ENCODE measurements around the gene RNF26.

Gene RNF26

DNA sequence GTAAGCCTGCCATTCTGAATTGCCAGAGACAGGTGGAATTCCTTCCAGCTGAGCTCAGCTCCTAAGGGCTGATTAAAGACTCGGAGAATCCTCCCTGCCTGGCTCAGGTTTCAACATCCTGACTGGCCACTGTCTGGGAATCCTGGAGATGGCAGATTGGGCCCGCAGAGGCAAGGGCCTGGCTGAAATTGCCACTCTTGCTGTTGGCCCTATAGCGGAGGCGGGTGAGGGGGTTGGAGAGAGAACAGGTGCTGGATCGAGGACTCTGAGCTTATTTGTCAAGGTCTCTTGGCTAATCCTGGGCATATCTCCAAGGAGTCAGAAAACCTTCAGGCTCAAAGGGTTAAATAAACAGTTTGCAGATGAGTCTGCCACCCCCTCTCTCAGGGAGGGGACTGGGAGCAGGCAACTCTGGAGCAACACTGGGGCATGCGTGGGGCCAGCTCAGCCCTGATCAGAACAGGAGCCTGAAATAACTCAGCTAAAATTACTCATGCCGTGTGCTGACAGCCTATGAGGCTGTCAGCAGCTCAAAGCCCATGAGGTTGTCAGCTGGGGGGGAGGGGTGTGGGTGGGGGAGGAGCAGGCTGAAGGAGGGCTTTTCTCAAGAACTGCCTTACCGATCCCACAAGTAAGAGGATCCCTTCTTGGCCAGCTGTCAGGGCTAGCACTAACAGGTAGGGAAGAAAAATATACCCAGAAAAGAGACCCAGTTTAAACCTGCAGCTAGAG lies 26.9 kb downstream of the RNF26 start:
- H3K9me3 ChIP-seq = no peaks in the 10 kb centered on the region
- peaks cover 20% of the 10 kb centered on the region for H3K4me1 ChIP-seq
- H3K4me3 ChIP-seq = no peak overlapping the region
- no peaks in the 10 kb centered on the region for H3K27me3 ChIP-seq (ENCODE audit: low read depth)
- peaks cover 15% of the 10 kb centered on the region for H3K36me3 ChIP-seq (replicated peaks)
- DNase-seq (ENCODE audit: low spot score in 2 of 2) = peak; percentile 18 to 57
- in situ Hi-C loops (cut with MboI; ENCODE audit: low sequenced_read_pairs) = no loop called here

DNA sequence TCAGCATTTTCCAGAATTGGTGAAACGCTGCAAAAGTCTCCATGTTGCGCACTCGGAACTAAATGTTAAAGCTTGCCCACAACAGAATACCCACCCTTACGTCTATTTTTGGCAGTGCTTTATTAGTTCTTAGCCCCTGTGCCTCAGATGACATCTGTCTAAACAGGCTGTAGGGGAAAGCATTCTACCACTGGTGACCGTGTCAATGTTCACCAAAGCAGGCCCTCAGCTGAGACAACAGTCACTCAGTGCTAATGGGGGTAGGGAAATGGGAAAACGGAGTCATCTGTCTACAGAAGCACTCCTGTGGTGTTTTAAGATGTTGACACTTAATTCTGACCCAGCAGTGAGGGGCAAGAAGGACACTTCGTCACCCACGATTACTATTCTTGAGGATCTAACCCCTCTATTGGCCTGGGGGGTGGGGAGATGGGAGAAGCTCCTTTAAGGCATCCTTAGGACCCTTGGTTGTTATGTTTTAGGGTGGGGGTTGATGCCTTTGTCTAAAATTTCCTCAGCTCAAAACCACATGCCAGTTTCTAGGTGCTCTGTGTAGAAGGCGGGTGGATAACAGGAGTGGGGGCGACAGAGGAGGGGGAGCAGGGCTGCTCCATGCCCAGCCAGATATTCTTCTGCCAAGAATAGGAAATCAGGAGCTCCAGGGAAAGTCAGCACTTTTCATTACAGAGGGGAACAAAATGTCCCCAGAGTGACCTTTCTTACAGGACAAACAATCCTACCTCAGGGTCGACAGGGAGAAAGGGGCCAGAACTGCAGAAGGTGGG lies 27.8 kb downstream of the RNF26 start:
- Histone ChIP-seq H3K36me3 (replicated peaks) (peaks cover 15% of the 10 kb centered on the region), H3K4me1 (peaks cover 15% of the 10 kb centered on the region), H3K4me3 (no peak overlapping the region), H3K9me3 (no peaks in the 10 kb centered on the region), H3K27me3 (ENCODE audit: low read depth) (no peaks in the 10 kb centered on the region)
- in situ Hi-C loops (cut with MboI; ENCODE audit: low sequenced_read_pairs) = no loop called here
- no peak for DNase-seq (ENCODE audit: low spot score in 2 of 2)

DNA sequence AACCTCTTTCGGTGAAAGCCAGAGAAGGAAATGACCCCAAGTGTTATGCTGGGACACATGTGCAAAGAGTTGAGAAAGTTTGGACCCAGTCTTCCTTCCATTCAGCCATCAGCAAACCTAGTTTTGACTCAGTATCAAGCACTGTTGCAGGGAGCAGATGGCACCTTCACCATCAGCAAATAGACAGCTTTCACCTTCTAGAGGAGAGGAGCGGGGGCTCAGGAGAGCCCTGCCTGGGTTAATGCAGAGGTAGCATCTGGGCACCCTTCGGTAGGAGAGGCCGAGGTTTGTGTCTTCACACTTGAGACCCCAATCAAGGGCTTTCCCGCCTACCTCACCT lies 28.4 kb downstream of the RNF26 start:
- no peak for DNase-seq (ENCODE audit: low spot score in 2 of 2)
- H3K4me1 ChIP-seq = peaks cover 15% of the 10 kb centered on the region
- H3K36me3 ChIP-seq (replicated peaks) = peaks cover 14% of the 10 kb centered on the region
- H3K4me3 ChIP-seq = no peak overlapping the region
- no peaks in the 10 kb centered on the region for H3K27me3 ChIP-seq (ENCODE audit: low read depth)
- H3K9me3 ChIP-seq = no peaks in the 10 kb centered on the region
- in situ Hi-C loops (cut with MboI; ENCODE audit: low sequenced_read_pairs) = no loop called here

DNA sequence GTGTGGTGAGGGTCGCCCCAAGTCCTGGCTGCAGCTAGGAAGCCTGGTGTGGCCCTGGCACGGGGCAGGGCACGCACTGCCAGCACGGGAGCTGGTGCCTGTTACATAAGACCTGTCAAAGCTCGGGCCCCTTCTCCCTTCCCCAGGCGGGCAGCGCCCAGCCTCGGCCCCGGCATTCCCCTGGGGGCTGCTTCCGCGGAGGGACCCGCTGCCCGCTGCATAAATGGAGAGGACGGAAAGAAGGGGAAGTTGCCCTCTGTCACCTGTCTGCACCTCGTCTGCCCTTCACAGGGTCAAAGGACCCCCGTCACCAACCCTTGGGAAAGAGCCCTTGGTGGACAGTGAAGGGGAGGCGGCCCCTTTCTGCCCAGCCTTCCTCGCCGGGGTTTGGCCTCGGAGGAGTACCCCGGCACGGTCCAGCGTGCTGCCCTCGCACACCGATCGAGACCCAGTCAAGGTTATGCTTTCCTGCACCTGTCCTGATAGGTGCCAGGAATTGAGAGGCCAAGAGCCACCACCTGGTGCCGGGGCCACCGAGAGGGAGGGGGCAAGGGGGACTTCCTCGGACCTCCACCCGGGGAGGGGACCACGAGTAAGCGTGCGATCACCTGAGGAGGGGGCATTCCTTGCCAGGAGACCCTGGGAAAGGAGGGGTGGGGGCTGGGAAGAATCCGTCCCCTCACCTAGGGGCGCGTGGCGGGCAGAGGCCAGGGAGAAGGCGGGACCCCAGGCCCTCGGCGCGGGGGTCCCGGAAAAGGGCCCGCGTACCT lies 28.9 kb downstream of the RNF26 start:
- in situ Hi-C loops (cut with MboI; ENCODE audit: low sequenced_read_pairs) = no loop called here
- Histone ChIP-seq H3K4me3 (peak overlapping the region; percentile 14; the same call in 1 of the 2 replicates), H3K4me1 (peaks cover 19% of the 10 kb centered on the region), H3K9me3 (no peaks in the 10 kb centered on the region), H3K36me3 (replicated peaks) (peaks cover 10% of the 10 kb centered on the region), H3K27me3 (ENCODE audit: low read depth) (no peaks in the 10 kb centered on the region)
- DNase-seq (ENCODE audit: low spot score in 2 of 2) = no peak

DNA sequence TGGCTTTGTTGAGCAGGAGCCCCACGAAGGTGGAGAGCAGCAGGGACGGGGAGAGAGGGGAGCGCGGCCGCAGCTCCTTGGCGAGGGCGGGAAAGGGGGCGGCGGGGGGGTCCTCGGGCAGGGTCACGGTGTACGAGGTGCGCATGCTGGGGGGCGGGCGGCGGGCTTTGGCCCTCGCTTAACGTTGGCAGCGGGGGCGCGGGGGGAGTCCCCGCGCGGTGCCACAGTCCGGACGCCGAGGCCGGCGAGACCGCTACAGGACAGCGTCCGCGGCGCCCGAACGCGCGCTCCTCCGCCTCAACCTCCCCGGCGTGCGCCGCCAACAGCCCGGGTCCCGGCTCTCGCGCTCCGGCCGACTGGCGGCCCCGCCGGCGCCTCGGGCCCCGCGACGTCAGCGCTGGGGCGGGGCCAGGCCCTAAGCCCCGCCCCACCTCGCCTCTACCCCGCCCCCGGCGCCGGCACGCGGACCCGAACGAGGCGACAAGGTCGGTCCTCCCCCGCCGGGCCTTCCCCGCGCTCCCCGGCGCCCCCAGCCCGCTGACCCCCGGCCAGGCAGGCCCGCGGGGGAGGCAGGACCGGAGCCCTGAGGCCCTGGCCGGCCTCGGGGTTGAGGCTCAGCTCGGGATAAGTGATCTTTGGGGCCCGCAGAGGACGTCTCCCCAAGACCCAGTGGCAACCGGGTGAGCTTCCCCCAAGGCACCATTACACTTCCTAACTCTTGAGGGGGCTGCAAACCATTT lies 29.7 kb downstream of the RNF26 start:
- H3K9me3 ChIP-seq = no peaks in the 10 kb centered on the region
- DNase-seq (ENCODE audit: low spot score in 2 of 2) = peak; percentile 38 to 74
- H3K4me1 ChIP-seq = peaks cover 27% of the 10 kb centered on the region
- H3K36me3 ChIP-seq (replicated peaks) = peaks cover 2% of the 10 kb centered on the region
- no peaks in the 10 kb centered on the region for H3K27me3 ChIP-seq (ENCODE audit: low read depth)
- H3K4me3 ChIP-seq = peak overlapping the region; percentile 14; the same call in 1 of the 2 replicates
- in situ Hi-C loops (cut with MboI; ENCODE audit: low sequenced_read_pairs) = no loop called here

DNA sequence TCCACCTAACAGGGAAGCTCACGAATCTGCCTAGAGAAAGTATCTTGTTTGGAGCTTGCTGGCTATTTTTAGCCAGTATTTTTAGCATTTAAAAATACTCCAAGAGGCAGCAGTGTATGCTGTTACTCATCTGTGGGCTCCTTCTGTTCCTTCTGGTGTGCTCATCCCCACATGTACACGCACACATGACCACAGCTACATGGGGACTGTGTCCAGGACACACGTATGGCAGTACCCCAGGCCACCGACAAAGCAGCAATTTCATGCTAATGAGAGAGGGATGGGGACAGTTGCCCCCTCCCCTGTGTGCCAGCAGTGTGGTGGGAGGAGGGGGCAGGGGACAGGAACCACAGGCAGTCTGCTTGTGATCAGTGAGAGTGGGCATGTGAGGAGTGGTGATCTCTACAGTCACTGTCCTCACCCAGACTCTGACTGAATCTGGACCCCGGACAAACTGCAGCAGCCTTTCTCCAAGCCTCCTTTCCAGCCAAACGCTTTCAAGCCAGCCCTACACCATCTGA lies 30.8 kb downstream of the RNF26 start:
- no peaks in the 10 kb centered on the region for H3K36me3 ChIP-seq (replicated peaks)
- no peaks in the 10 kb centered on the region for H3K9me3 ChIP-seq
- DNase-seq (ENCODE audit: low spot score in 2 of 2) = no peak
- peaks cover 32% of the 10 kb centered on the region for H3K4me1 ChIP-seq
- in situ Hi-C loops (cut with MboI; ENCODE audit: low sequenced_read_pairs) = no loop called here
- no peaks in the 10 kb centered on the region for H3K27me3 ChIP-seq (ENCODE audit: low read depth)
- no peak overlapping the region for H3K4me3 ChIP-seq

DNA sequence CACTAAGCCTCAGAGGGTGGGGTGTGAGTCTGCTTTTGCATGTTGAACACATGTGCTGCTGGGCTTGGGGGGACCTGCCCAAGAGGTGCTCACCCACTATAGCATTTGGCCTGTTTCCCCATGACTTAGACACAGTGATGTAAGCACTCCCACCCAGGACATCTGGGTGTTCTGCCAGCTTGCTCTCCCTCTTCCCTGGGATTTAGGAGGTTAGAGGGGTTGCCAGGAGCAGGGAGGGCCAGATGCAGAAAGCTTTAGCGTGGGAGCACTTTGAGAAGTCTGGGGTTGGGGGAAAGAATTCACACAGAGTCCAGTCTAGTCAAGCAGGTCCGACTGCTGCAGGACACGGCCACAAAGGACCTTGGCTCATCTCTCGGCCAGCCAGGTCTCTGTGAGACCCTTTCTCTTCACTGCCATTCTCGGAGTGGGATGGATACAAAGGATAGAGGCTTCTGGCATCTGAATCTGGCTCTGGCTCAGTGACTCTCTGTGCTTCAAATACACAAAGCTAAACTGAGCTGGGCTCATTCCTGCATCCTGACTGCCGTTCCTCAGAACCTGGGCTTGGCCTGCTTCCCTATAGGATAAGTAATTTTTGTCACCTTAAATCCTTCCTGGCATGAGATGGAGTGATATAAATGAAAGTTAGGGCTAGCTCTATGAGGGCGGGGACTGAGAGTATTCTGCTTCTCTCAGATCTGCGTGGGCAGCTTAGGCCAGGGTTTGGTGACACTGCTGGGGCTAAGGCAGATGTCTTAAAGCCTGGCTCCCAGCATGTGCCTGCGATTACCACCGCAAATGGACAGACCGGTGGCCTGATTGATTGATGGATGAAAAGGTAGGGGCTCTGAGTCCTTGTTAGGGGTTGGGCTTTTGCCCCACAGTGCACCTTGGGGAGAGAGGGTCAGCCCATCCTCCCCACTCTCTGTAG lies 32.6 kb downstream of the RNF26 start:
- Histone ChIP-seq H3K9me3 (no peaks in the 10 kb centered on the region), H3K4me1 (peaks cover 19% of the 10 kb centered on the region), H3K27me3 (ENCODE audit: low read depth) (no peaks in the 10 kb centered on the region), H3K36me3 (replicated peaks) (no peaks in the 10 kb centered on the region), H3K4me3 (no peak overlapping the region)
- no peak for DNase-seq (ENCODE audit: low spot score in 2 of 2)
- in situ Hi-C loops (cut with MboI; ENCODE audit: low sequenced_read_pairs) = no loop called here

DNA sequence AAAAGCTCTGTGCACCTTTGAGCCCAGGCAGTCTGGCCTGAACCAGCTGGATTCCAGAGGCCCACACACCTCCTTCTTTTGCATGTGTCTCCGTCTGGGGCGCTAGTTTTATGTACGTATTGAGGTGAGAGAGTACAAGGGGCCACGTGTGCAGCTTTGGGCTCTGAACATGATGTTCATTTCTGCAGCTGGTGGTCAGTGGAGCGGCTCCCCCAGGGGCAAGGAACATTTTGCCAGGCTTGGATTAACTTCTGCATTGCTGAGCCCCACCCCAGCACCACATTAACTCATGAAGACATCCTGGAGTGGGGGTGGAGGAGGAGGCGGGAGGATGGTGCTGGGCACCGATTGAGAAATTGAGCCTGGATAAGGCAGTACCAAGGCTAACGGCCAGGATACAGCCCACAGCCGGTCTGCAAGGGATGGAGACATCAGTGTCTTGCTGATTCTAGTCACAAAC lies 33.4 kb downstream of the RNF26 start:
- no peaks in the 10 kb centered on the region for H3K27me3 ChIP-seq (ENCODE audit: low read depth)
- H3K4me3 ChIP-seq = no peak overlapping the region
- peaks cover 19% of the 10 kb centered on the region for H3K4me1 ChIP-seq
- no peak for DNase-seq (ENCODE audit: low spot score in 2 of 2)
- no peaks in the 10 kb centered on the region for H3K9me3 ChIP-seq
- in situ Hi-C loops (cut with MboI; ENCODE audit: low sequenced_read_pairs) = no loop called here
- H3K36me3 ChIP-seq (replicated peaks) = no peaks in the 10 kb centered on the region

DNA sequence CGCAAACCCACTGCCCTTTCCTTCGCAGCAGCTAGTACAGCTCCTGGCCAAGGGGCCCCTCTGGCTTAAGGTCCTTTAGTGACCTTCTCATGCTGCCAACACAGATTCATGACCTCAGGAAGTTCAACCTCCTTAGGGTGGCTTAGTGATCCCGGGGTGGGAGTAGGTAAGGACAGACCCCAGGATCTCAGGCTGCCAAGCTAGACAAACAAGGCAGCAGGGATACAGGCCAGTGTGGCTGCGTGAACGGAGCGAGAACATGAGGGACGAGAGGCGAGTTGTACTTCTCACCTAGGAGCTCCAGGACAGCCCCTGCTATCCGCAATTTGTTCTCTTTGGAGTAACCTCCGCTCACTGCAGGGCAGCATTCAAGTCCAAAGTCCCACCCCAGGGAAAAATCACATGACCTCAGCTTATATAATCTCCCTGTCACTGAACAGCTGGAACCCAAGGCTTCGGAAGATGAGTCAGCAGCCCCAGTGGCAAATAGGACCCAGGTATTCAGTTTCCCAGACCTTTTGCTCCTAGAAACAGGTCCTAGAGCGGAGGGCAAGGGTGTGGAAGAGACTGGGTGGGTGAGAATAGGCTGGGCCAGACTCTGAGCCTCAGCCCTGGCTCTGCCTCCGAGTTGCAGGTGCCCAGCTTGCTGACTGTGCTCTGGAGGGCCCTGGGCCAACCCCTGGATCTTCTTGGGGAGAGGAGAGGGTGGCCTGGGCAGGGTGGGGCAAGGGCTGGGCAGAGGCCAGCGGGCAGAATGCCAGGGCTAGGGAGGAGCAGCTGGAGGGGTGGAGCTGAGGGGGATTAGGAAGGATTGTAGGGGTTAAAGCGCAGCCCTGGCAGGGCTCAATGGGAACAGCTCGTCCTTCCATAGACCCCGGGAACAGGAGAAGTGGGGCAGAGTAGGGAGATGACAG lies 34.1 kb downstream of the RNF26 start:
- DNase-seq (ENCODE audit: low spot score in 2 of 2) = peak in 1 of 2 experiments; percentile 71
- in situ Hi-C loops (cut with MboI; ENCODE audit: low sequenced_read_pairs) = no loop called here
- H3K36me3 ChIP-seq (replicated peaks) = no peaks in the 10 kb centered on the region
- H3K4me1 ChIP-seq = peaks cover 17% of the 10 kb centered on the region
- H3K27me3 ChIP-seq (ENCODE audit: low read depth) = no peaks in the 10 kb centered on the region
- no peaks in the 10 kb centered on the region for H3K9me3 ChIP-seq
- no peak overlapping the region for H3K4me3 ChIP-seq

DNA sequence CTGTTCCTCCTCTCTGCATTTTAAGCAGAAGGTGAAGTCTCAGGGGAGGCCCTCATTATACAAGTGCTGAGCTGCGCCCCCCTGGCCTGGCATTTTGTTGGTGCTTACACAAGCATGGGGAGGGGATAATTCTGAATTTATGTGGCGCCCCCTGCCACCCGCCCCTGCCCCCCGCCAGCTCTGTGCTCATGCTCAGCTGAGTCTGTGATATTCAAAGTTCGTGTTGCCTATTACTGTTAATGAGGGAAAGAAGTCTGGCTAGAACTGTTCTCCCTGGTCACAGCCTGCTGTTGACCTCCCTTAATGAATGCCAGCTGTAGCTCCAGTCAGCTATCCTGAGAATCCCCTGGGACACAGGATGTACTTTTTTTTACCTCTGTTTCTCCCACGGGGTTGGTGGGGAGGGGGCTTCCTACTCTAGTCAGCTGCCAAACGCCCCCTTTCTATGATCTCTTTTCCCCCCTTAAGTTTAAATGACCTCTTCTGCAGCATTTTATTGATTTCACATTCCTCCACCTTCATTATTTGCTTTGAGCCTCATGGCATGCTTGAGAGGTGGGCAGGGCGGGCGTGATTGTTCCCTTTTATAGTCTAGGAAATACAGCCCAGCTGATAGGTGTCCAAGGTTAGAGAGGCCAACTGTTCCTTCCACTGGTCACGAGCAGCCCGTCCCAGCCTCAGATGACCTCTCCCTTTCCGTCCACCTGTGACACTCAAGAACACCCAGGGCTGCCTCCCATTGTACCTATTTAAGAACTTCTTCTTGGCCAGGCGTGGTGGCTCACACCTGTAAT lies 35.0 kb downstream of the RNF26 start:
- no peak for DNase-seq (ENCODE audit: low spot score in 2 of 2)
- Histone ChIP-seq H3K4me1 (peaks cover 16% of the 10 kb centered on the region), H3K27me3 (ENCODE audit: low read depth) (no peaks in the 10 kb centered on the region), H3K9me3 (no peaks in the 10 kb centered on the region), H3K4me3 (no peak overlapping the region), H3K36me3 (replicated peaks) (no peaks in the 10 kb centered on the region)
- in situ Hi-C loops (cut with MboI; ENCODE audit: low sequenced_read_pairs) = no loop called here

DNA sequence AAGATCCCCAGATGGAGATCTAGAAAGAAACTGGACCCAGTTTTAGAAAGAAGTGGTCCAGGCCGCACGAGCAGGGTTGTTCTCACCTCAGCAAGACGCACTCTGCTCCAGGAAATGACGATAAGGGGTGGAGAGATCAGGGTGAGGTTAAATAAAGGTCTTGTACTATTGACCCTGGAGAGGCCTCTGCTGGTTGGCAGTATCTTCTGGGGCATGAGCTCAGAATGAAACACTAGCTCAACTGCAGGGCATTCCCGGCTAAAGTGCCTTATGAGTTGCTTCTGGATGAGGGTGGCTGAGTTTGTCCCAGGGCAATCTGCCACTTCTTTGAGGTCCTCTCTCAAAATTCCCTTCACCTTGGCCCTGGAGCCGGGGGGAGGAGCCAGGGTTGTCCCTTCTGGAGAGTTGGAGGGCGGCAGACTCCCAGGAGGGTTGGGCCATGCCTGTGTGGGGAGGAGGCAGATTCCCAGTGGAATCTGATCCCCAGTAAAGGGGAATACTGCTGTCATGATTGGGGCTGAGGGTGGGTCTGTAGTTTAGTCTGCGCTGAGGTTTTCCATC lies 36.2 kb downstream of the RNF26 start:
- in situ Hi-C loops (cut with MboI; ENCODE audit: low sequenced_read_pairs) = no loop called here
- no peak for DNase-seq (ENCODE audit: low spot score in 2 of 2)
- no peaks in the 10 kb centered on the region for H3K27me3 ChIP-seq (ENCODE audit: low read depth)
- no peaks in the 10 kb centered on the region for H3K9me3 ChIP-seq
- H3K4me1 ChIP-seq = peaks cover 16% of the 10 kb centered on the region
- H3K4me3 ChIP-seq = no peak overlapping the region
- H3K36me3 ChIP-seq (replicated peaks) = no peaks in the 10 kb centered on the region

Data from HAP-1 (cell line).